ENCODE measurements around the gene MNT.

Gene MNT

DNA sequence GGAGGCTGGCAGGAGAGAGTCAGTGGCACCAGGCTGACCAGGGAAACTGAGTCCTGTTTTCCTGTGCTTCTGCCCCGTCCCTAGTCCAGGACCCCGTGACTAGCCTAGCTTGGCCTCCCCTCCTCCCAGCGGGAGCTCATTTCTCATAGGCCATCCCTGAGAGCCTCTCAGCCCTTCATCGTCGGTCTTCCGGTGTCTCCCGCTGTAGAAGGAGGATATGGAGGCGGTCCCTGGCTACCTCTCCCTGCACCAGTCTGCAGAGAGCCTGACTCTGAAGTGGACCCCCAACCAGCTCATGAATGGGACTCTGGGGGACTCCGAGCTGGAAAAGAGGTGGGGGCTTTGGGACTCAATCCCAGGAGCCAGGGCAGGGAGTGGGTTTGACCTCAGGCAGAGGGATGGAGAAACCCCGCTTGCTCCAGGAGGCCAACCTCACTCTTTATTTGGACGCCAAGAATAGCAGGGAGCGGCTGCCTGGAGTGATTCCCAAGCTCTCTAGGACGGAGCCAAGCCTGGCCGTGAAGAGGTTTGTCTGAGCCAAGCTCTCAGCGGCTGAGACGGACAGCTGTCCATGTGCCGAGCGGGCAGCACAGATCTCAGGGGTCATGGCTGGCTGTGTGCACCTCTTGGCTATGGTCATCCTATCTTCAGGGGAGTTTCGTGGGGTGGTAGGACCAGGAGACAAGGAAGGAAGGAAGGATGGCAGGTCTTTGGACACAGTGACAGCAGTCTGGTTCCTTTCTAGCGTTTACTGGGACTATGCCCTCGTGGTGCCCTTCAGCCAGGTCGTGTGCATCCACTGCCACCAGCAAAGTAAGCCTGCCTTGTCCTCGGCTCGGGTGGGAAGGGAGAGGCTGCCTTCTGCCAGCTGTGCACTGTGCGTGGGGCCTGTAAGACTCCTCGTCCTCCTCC lies 36.8 kb downstream of the MNT start:
- no peak for TF ChIP-seq TAF1 (IDR thresholded peaks at IDR 0.05; ENCODE audit: borderline replicate concordance, insufficient read depth, low read length)
- no peak for TF ChIP-seq FOXP2 (optimal IDR thresholded peaks at IDR 0.05; ENCODE audit: borderline replicate concordance, extremely low read depth, extremely low read length, insufficient read depth)
- TF ChIP-seq REST (IDR thresholded peaks at IDR 0.05; ENCODE audit: insufficient read depth in 1 of 2, low read depth in 2 of 2, low read length in 2 of 2) = no peak
- no peak for TF ChIP-seq POLR2AphosphoS5 (IDR thresholded peaks at IDR 0.05; ENCODE audit: low read depth, low read length)
- TF ChIP-seq SIN3A (IDR thresholded peaks at IDR 0.05; ENCODE audit: borderline replicate concordance, insufficient read depth, low read length) = no peak

GRCh38 chr17:2363318-2363717 lies 37.5 kb downstream of the MNT start:
- TF ChIP-seq TAF1 (IDR thresholded peaks at IDR 0.05; ENCODE audit: borderline replicate concordance, insufficient read depth, low read length) = no peak
- TF ChIP-seq FOXP2 (optimal IDR thresholded peaks at IDR 0.05; ENCODE audit: borderline replicate concordance, extremely low read depth, extremely low read length, insufficient read depth) = no peak
- no peak for TF ChIP-seq SIN3A (IDR thresholded peaks at IDR 0.05; ENCODE audit: borderline replicate concordance, insufficient read depth, low read length)
- no peak for TF ChIP-seq POLR2AphosphoS5 (IDR thresholded peaks at IDR 0.05; ENCODE audit: low read depth, low read length)
- no peak for TF ChIP-seq REST (IDR thresholded peaks at IDR 0.05; ENCODE audit: insufficient read depth in 1 of 2, low read depth in 2 of 2, low read length in 2 of 2)

- no peak for TF ChIP-seq FOXP2 (optimal IDR thresholded peaks at IDR 0.05; ENCODE audit: borderline replicate concordance, extremely low read depth, extremely low read length, insufficient read depth)
- no peak for TF ChIP-seq REST (IDR thresholded peaks at IDR 0.05; ENCODE audit: insufficient read depth in 1 of 2, low read depth in 2 of 2, low read length in 2 of 2)
- no peak for TF ChIP-seq SIN3A (IDR thresholded peaks at IDR 0.05; ENCODE audit: borderline replicate concordance, insufficient read depth, low read length)
Measured at GRCh38 chr17:2362881-2363280, 38.0 kb downstream of the MNT start.

DNA sequence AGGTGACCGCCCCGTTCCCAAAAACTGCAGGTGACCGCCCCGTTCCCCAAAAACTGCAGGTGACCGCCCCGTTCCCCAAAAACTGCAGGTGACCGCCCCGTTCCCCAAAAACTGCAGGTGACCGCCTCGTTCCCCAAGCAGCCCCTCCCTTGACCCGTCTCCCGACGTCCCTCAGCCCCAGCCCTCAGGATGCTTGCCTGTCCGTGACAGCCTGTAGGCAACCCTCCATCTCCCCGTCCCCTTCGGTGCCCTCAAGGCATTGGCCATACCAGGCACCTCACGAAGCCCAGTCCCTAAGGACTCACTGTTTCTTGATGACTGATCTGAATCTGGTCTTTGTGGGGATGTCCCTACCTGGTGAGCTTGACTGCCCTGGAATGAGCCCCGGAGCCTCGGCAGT lies 38.4 kb downstream of the MNT start:
- TF ChIP-seq TAF1 (IDR thresholded peaks at IDR 0.05; ENCODE audit: borderline replicate concordance, insufficient read depth, low read length) = no peak
- TF ChIP-seq FOXP2 (optimal IDR thresholded peaks at IDR 0.05; ENCODE audit: borderline replicate concordance, extremely low read depth, extremely low read length, insufficient read depth) = no peak
- no peak for TF ChIP-seq POLR2AphosphoS5 (IDR thresholded peaks at IDR 0.05; ENCODE audit: low read depth, low read length)
- no peak for TF ChIP-seq REST (IDR thresholded peaks at IDR 0.05; ENCODE audit: insufficient read depth in 1 of 2, low read depth in 2 of 2, low read length in 2 of 2)
- TF ChIP-seq SIN3A (IDR thresholded peaks at IDR 0.05; ENCODE audit: borderline replicate concordance, insufficient read depth, low read length) = no peak

Data from PFSK-1 (cell line).